ENCODE data around the gene TCEAL4.

GRCh38 chrX:103565752-103566151, 19.6 kb upstream of the TCEAL4 start:
- TF ChIP-seq NR2F2 (IDR thresholded peaks at IDR 0.05) (no peak), FOXA1 (IDR thresholded peaks at IDR 0.05) (no peak), RAD21 (IDR thresholded peaks at IDR 0.05) (no peak), CTCF (IDR thresholded peaks at IDR 0.05; ENCODE audit: low read depth, low read length, missing input control) (no peak), MAX (IDR thresholded peaks at IDR 0.05) (no peak), JUND (IDR thresholded peaks at IDR 0.05) (no peak), REST (IDR thresholded peaks at IDR 0.05) (no peak), RXRA (IDR thresholded peaks at IDR 0.05) (no peak)

All from liver (tissue), 3 donors.